NCI-H2171 treated with DMSO at 0.1 percent for 48 hours (cell line): ENCODE measurements around the gene C11orf91.
"Not testable (repeated sequence)": the region's sequence is repeated elsewhere in the genome, so short reads cannot be mapped to it uniquely, and the experiment has no call there.

ENCODE experiments used
- DNase-seq: peaks from one replicate; lab custom pipeline; 2025; lab: John Stamatoyannopoulos, UW

Gene C11orf91

DNA sequence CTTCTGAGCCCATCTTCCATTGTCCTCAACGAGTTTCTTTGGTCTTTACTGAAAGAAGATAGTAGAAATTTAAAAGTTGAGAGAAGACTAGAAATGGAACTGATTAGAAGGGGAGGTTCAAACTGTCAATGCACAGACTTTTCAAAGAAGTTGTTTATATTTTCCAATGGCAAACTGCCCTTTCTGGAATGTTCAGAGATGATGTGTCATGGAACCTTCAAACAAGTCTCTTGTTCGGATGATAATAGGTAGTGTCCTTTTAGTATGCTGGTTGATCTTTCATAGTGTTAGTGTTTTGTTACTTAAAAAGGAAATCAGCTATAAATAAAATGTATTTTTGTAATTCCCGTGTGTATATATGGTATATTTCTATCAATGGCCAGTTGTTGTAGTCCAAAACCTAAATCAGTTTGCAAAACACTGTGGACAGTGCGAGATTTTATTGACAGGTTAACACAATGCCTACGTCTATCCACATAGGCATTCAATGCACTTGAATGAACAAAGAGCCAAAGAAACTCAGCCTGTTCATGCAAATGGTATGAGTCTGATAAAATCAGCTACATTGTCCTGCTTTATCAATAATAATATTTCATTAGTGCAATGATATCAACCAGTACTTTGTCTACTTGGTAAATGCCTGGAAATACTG lies 30.9 kb downstream of the C11orf91 start:
- no peak for DNase-seq

GRCh38 chr11:33668951-33669596 lies 31.6 kb downstream of the C11orf91 start:
- no peak for DNase-seq

- DNase-seq, result peak; percentile 99
These were observed 32.2 kb downstream of the C11orf91 start for GRCh38 chr11:33668468-33668825.

DNA sequence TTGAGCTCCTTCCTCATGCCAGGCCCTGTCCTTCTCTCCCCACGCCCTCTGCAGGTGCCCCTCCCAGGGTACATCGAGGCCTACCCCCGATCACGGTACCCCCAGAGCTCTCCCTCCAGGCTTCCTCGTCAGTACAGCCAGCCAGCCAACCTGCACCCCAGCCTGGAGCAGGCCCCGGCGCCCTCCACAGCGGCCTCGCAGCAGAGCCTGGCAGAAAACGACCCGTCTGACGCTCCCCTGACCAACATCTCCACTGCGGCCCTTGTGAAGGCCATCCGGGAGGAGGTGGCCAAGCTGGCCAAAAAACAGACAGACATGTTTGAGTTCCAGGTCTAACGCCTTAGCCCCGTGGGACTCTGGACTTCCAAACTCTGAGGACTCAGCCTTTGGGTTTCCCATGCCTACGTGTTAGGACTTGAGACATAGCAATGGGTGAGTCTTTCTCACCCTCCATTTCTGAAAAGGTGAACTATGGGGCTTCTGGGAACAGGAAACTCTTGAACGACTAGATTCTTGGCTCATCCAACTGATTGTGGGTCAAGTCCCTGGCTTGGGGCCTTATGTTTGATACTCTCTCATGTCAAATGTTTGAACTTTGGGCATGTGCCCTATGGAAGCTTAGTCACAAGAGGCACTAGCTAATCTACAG lies 32.7 kb downstream of the C11orf91 start:
- no peak for DNase-seq

DNA sequence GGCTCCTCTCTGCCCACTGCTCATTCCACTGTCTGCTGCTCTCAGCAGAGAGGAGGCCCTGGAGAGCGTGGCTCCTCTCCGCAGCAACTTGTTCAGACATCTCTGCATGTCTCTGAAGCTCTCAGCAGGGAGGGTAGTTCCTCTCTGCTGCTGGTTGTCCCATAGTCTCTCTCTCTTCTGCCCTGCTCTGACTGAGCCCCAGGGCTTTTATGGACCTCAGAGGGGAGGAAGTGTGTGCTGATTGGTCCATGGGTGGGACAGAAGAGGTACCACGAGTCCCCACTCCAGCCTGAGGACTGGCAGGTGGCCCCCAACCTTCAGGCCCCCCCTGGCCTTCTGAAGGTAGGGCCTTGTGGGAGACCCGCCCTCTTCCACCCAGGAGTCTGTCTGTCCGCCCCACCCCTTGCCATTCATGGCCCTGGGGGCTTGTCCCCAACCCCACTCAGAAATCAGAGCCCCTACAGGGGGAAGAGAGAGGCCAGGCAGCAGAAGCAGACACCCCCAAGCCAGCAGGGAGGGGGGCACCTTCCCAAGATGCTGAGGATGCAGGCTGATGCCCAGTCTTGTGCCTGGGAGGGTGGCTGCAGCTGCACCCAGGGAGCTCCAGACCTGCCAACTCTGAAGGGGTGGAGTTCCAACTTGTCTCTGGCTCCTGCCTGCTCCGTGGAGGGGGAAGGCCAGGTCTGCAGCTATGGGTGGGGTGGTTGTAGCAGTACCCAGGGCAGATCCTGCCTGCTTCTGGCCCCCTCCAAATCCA lies 35.1 kb downstream of the C11orf91 start:
- DNase-seq, result no peak

DNA sequence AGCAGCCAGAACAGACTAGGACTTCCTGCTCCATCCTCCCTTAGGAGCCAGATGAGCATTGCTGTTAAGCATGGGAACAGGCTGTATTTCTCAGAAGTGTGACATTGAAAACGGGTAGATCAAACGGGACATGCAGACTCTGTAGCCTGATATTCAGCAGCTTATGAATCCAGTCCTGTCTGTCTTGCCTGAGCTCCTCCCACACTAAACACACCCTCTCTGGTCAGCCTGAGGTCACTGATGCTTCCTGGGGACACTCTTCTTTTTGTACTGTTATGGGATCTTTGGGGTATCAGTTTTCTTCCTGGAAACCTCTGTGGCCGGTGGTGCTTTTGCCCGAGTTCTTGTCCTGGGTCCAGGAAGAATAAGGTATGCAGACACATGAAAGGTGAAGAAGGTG lies 35.8 kb downstream of the C11orf91 start:
- no peak for DNase-seq

DNA sequence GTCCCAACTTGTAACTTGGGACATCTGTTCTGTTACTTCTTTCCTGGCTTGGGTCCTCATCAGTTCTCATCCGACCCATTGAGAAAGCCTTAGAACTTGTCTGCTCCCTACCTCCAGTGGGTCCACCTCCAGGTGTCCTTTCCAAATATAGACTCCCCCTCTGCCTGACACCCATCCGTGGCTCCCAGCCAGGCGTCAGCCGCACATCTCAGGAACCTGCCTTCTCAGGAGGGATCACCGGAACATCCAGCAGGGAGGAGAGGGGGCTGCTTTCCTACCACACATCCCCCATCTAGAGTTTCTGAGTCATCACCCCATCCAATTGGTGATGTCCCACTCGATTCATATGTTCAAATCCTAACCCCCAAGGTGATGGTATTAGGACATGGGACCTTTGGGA lies 36.5 kb downstream of the C11orf91 start:
- no peak for DNase-seq

DNA sequence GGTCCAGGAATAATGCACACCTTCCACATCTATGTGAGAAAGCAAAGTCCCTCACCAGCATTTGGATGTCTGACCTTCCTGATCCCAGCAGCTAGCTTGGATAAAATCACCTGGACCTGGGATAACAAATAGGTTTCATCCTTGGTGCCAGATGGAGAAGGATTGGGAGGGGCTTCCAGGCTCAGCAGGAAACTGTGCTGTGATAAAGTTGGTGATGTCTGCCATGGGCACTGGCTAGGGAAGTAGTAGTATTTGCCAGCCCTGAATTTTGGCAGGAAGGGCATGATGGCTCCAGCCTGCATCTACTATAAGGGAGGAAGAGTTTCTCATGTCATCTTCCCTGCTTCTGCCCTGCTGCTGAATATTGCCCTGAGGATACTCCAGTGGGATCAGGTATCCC lies 37.5 kb downstream of the C11orf91 start:
- peak; percentile 33 for DNase-seq

DNA sequence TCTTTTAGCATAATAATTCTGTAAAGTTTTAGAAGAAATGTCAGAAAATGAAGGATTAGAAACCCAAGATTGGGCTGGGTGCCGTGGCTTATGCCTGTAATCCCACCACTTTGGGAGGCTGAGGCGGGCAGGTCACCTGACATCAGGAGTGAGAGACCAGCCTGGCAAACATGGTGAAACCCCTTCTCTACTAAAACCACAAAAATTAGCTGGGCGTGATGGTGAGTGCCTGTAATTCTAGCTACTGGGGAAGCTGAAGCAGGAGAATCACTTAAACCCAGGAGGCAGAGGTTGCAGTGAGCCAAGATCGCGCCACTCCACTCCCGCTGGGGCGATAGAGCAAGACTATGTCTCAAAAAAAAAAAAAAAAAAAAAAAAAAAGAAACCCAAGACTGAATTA lies 39.1 kb downstream of the C11orf91 start:
- DNase-seq, result not testable (repeated sequence)

GRCh38 chr11:33660962-33661361 lies 39.7 kb downstream of the C11orf91 start:
- DNase-seq, result no peak

DNA sequence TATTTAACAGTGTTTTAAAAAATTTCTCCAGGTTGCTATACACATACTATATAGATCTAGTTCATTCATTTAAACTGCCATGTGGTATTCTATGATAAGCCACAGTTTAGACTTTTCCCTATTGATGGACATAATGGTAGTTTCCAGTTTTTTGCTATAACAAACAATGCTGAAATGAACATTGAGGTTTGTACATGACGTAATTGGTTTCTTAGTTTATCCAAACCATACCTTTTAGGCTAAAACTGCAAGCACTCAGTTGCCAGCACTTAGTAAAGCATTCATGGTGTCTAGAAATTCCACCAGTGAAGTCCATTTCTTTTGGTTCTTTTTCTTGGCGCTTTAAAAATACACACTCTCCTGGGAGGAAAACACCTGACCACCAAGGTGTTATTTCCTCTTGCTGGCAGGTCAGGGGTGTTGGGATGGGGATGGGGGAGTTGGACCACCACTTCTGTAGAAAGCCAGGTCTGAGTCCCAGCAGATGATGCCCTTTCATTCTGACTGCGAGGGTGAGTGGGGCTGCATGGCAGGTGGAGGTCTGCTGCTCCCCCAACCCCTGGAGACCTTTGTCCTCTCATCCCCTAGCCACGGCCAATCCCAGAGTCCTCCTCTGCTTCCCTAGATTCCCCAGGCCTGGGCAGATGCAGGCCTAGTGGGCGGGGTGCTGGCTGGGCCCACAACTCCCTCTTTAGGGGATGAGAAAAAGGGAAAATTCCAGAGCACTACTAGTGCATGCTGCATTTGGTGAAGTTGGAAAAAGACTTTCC lies 41.1 kb downstream of the C11orf91 start:
- no peak for DNase-seq

DNA sequence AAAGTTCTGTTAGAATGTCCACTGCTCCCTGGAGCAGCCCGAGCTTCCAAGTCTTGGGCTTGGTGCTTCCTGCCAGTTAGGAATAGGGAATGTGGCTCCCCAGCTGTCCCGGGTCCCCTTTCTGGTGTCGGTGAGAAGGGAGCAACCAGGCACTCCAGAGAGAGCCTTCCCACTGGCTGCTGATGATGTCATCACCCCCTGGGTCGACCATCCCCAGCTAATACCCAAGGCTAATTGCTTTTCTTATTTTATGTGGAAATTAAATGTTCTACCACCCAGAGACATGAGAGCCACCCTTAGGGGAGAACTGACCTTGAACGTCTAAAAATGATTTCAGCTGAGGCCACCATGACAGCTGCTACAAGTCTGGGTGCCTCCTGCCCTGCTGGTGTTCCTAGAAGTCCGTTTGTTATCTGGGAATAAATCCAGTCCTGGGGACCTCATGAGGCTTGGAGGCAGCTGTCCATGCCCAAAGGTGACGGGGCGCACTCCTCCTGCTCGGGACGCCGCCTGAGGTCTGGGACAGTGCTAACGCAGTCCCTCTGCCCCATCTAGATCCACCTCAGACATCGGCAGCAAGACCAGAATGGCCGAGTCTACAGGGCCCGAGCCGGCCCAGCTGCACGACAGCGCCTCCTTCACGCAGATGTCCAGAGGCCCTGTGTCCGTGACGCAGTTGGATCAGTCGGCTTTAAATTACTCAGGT lies 42.3 kb downstream of the C11orf91 start:
- DNase-seq, result no peak

DNA sequence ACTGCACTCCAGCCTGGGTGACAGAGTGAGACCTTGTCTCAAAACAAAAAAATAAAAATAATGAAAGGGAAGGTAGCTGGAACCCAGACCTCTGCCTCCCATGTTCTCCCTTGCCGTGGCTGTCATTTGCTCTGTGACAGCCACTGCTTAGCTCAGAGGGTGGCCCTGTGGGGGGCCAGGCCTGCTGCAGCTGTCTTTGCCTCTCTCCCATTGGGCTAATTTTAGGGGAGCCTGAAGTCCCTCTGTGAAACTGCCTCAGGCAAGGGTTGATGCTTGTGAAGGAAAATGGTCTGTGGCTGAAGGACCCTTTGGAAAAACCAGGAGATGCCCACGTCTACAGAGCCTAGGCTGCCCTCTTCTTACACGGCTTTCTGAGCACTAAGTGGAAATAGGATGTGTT lies 42.9 kb downstream of the C11orf91 start:
- no peak for DNase-seq

DNA sequence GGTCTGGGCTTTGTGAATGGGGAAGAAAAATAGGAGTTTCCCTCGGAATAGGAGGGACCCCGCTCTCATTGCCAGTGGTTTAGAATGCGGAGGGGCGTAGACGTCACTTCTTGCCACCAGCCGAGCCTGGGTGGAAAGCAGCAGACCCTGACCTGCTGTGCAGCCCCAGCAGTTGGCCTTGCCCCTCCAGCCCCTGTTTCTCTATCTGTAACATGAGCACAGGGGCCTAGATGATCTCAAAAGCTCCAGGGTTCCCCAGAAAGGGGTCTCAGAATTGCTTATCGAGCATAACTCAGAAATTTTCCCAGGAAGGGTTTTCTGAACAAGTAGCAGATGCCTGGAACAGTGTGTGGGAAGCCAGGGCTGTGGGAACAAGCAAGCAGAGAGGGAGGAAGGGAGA lies 43.9 kb downstream of the C11orf91 start:
- DNase-seq, result no peak

DNA sequence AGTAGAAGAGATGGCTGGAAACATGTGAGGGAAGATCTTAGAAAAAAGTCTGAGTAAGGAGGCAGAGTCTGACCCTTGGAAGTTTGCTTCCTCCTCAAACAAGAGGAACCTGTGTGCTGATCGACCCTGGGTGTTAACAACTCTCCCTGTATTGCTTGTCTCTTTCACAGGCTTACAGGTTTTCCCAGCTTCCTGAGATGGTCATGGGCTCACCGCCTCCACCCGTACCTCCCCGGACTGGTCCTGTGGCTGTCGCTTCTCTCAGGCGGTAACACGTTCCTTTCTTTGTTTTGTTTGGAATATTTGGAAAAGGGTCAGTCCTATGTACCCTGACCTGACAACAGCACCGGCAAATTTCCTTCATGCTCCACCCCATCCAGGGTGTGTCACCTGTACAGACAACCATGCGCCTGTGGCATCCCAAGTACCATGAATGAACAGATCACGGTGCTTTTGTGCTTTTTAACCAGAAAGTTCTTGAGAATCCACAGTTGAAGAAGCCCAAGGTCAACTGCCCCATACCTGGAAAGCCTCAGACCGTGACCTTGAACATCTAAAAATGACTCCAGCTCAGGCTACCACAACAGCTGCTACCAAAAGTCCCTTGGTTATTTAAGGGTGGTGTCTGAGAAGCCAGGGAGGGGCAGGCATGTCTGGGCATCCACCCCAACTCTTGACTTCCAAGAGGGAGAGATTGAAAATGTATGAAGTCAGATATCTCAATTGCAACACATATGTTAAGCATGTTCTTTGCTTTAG lies 44.6 kb downstream of the C11orf91 start:
- DNase-seq, result no peak

- DNase-seq, result no peak
These were observed 46.0 kb downstream of the C11orf91 start for GRCh38 chr11:33654594-33654993.

GRCh38 chr11:33652930-33653329 lies 47.7 kb downstream of the C11orf91 start:
- no peak for DNase-seq

DNA sequence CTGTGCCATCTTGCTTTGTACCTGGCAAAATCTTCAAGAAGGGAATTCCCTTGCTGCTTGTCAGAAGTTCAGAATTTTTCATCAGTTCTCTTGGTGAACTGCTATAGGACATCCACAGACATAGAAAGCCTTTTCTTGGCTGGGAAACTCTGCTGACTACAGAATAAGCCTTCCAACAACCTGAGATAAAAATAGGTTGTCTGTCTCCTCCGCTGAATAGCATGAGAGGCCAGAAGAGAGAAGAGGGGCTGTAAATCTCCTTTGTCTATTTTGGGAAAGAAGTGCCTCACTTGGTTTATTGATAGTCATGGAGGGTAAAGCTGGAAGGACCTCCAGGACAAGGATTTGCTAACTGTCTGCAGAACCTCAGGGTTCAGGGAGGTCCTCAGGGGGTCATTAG lies 48.2 kb downstream of the C11orf91 start:
- no peak for DNase-seq

DNA sequence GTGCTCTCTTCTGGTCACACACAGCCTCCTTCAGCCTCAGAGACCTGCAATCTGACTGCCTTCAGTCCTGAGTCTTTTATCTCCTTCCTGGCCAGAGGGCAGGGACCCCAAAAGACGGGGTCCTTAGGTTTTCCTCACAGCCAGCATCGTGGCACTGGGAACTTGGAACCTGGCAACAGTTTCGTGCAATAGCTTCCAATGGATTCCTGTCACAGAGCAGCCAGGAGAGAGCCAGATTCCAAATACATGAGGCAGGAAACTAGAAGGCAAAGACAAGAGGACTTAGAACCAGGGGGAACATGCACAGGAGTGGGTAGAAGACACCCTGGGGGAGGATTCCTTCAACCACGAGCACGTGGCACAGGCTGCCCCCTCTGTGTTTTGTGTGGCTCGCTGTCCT lies 48.6 kb downstream of the C11orf91 start:
- DNase-seq, result no peak

DNA sequence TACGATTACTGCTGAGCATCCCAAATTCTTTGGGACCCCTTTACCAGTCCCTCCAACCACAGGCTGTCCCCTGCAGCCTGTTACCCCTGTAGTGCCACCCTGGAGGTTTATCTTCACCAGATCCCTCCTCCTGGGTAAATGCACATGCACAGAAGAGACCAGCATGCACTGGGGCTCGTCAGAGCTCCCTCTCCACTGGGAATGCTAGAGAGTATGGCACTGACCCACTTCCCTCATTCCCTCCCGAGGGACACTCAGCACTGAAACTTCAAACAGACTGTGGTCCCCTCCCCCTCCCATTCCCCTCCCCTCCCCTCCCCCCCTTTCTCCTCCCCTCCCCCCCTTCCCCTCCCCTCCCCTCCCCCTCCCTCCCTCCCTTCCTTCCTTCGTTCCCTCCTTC lies 49.1 kb downstream of the C11orf91 start:
- DNase-seq, result no peak

DNA sequence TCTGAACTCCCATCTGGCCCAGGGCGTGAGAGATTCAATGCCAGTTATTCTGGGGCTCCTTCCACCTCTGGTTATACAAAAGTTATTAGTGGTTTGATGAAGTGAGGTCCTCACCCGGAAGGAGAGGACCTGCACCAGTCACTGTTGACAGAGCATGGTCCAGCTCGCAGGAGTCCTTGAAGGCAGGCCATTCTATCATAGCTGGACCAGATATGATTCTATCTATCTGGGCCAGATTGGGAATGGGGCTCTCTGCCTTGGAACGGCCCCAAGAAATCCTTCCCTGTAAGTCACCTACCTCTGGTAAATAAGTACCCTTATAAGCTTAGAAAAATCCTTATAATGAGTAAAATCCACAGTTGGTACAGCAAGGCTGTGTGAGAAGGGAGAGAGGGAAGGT lies 50.7 kb downstream of the C11orf91 start:
- DNase-seq, result no peak
